ENCODE measurements around the gene PNPLA4. TPM values are rescaled to one million over a fixed set of nuclear protein-coding genes. Genes with fewer than 3 reads are reported as not detected.

PNPLA4 gene
- total and polyA plus RNA-seq, 2 of the 13 experiments (the other 11 are each of a cell fraction or from before 2014, with no cell fraction given): 13.0 to 17.7 TPM

DNA sequence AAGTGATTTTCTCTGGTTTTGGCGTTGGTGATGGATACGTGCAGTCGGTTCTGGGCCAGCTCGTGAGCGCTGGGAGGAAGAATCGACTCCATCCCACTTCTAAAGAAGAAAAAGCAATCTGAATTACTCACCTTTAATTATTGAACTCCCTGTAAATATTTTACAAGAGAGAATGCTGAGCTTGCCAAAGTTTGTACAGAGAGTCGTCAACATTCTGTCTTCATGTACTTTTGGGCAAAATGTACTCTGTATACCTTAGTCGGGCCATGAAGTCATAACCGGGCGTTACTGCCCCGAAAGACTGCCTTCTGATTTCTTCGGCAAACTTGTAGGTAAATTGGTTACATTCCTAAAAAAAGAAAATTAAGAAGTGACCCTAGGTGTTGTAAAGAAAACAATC, 5.5 kb downstream of the PNPLA4 start:
- Histone ChIP-seq H3K4me1 (ENCODE audit: insufficient read depth, low read length) (no peaks in the 10 kb centered on the region; the same call in 1 of the 2 replicates), H3K9ac (ENCODE audit: insufficient read depth, low read depth, low read length) (no peak overlapping the region), H3K27ac (ENCODE audit: extremely low read length, insufficient read depth, low read length) (no peak overlapping the region), H3K79me2 (ENCODE audit: insufficient read depth, low read length) (no peaks in the 10 kb centered on the region), H3K4me2 (ENCODE audit: low read depth, low read length) (no peak overlapping the region), H2AFZ (ENCODE audit: low read length) (no peak overlapping the region), H3K27me3 (ENCODE audit: control insufficient read depth in 1 of 2, insufficient read depth in 2 of 2, low read length in 2 of 2) (no peaks in the 10 kb centered on the region), H3K4me3 (replicated peaks in 1 of 3; ENCODE audit: insufficient read depth in 1 of 3, low read depth in 2 of 3, low read length in 3 of 3) (no peak overlapping the region), H4K20me1 (ENCODE audit: insufficient read depth, low read length) (no peaks in the 10 kb centered on the region), H3K36me3 (replicated peaks in 1 of 2; ENCODE audit: control insufficient read depth in 1 of 2, insufficient read depth in 2 of 2, low read length in 2 of 2) (no peaks in the 10 kb centered on the region), H3K9me3 (ENCODE audit: low read length) (no peaks in the 10 kb centered on the region)
- intact Hi-C loops (cut with micrococcal nuclease; ENCODE audit: unreplicated experiment): no loop called here
- no TSS peak for BruUV-seq (replicated peaks)
- DNase-seq (ENCODE audit: low spot score): no peak
- in situ Hi-C loops (cut with HindIII; ENCODE audit: extremely low pct_ligation_motif_present, low pct_unique_long_range_greater_than_20kb): no loop called here
- POLR2A ChIA-PET: no interaction called here
- TF ChIP-seq POLR2A (IDR thresholded peaks at IDR 0.05; ENCODE audit: insufficient read depth in 1 of 2, low read depth in 2 of 2, low read length in 2 of 2) (no peak), ZFP36L2 (CRISPR knock-in tag; IDR thresholded peaks at IDR 0.05) (no peak), LCORL (IDR thresholded peaks at IDR 0.05) (no peak), LCORL (CRISPR knock-in tag; IDR thresholded peaks at IDR 0.05) (no peak)
- ATAC-seq: no peak
- CTCF ChIA-PET (ENCODE audit: low intra/inter-chr PET ratio, low total read pairs): no interaction called here
- 98% methylated on average over 9 of the region's 12 CpGs for WGBS (ENCODE audit: low lambda C conversion rate)
- no peak for FAIRE-seq

DNA sequence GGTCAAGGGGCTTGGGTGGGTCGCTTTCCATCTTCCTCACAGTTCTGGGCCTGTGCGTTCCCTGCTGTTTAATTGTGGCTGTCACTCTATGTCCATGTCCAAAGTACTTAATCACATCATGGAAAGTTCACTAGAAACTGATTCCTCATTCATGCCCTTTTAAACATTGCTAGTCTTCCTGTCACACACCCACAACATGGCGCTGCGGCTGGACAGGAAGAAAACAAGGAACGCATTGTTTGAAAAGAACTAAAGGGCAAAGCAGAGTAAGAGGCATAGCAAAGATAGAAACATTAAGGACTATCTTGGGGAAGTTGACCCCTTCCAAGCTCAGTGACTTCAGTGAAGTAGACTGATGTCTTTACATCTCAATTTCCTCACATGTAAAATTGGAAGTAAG, 18.4 kb downstream of the PNPLA4 start:
- Histone ChIP-seq H3K4me1 (ENCODE audit: insufficient read depth, low read length) (no peaks in the 10 kb centered on the region), H3K79me2 (ENCODE audit: insufficient read depth, low read length) (no peaks in the 10 kb centered on the region), H3K27me3 (ENCODE audit: control insufficient read depth in 1 of 2, insufficient read depth in 2 of 2, low read length in 2 of 2) (no peaks in the 10 kb centered on the region), H3K4me2 (ENCODE audit: low read depth, low read length) (no peak overlapping the region), H2AFZ (ENCODE audit: low read length) (no peak overlapping the region), H3K9ac (ENCODE audit: insufficient read depth, low read depth, low read length) (no peak overlapping the region), H3K36me3 (replicated peaks in 1 of 2; ENCODE audit: control insufficient read depth in 1 of 2, insufficient read depth in 2 of 2, low read length in 2 of 2) (peaks cover 0 to 1% of the 10 kb centered on the region in 2 experiments; a peak in 1 of 5 replicates), H3K9me3 (ENCODE audit: low read length) (no peaks in the 10 kb centered on the region), H4K20me1 (ENCODE audit: insufficient read depth, low read length) (no peaks in the 10 kb centered on the region), H3K27ac (ENCODE audit: extremely low read length, insufficient read depth, low read length) (no peak overlapping the region), H3K4me3 (replicated peaks in 1 of 3; ENCODE audit: insufficient read depth in 1 of 3, low read depth in 2 of 3, low read length in 3 of 3) (no peak overlapping the region)
- ChIA-PET POLR2A (no interaction called here), CTCF (ENCODE audit: low intra/inter-chr PET ratio, low total read pairs) (no interaction called here)
- FAIRE-seq: no peak
- intact Hi-C loops (cut with micrococcal nuclease; ENCODE audit: unreplicated experiment) (no loop called here), in situ Hi-C loops (cut with HindIII; ENCODE audit: extremely low pct_ligation_motif_present, low pct_unique_long_range_greater_than_20kb) (no loop called here)
- TF ChIP-seq DNMT3B (CRISPR knock-in tag; conservative IDR thresholded peaks at IDR 0.05): no peak
- TF ChIP-seq CHD4 (IDR thresholded peaks at IDR 0.05; ENCODE audit: borderline replicate concordance, low read length): no peak
- TF ChIP-seq, protein P1, sequence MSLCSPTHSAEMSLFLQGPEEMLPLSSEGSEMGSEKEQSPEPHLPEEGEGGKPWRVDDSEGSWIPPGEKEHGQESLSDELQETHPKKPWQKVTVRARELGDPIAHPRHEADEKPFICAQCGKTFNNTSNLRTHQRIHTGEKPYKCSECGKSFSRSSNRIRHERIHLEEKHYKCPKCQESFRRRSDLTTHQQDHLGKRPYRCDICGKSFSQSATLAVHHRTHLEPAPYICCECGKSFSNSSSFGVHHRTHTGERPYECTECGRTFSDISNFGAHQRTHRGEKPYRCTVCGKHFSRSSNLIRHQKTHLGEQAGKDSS (CRISPR knock-in tag; IDR thresholded peaks at IDR 0.05; ENCODE audit: borderline replicate concordance, low read depth): no peak
- TF ChIP-seq ZNF251 (CRISPR knock-in tag; IDR thresholded peaks at IDR 0.05): no peak
- TF ChIP-seq, protein P2, sequence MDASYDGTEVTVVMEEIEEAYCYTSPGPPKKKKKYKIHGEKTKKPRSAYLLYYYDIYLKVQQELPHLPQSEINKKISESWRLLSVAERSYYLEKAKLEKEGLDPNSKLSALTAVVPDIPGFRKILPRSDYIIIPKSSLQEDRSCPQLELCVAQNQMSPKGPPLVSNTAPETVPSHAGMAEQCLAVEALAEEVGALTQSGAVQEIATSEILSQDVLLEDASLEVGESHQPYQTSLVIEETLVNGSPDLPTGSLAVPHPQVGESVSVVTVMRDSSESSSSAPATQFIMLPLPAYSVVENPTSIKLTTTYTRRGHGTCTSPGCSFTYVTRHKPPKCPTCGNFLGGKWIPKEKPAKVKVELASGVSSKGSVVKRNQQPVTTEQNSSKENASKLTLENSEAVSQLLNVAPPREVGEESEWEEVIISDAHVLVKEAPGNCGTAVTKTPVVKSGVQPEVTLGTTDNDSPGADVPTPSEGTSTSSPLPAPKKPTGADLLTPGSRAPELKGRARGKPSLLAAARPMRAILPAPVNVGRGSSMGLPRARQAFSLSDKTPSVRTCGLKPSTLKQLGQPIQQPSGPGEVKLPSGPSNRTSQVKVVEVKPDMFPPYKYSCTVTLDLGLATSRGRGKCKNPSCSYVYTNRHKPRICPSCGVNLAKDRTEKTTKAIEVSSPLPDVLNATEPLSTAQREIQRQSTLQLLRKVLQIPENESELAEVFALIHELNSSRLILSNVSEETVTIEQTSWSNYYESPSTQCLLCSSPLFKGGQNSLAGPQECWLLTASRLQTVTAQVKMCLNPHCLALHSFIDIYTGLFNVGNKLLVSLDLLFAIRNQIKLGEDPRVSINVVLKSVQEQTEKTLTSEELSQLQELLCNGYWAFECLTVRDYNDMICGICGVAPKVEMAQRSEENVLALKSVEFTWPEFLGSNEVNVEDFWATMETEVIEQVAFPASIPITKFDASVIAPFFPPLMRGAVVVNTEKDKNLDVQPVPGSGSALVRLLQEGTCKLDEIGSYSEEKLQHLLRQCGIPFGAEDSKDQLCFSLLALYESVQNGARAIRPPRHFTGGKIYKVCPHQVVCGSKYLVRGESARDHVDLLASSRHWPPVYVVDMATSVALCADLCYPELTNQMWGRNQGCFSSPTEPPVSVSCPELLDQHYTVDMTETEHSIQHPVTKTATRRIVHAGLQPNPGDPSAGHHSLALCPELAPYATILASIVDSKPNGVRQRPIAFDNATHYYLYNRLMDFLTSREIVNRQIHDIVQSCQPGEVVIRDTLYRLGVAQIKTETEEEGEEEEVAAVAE (CRISPR knock-in tag; IDR thresholded peaks at IDR 0.05; ENCODE audit: borderline replicate concordance): no peak
- no peak for TF ChIP-seq ZBTB8A (CRISPR knock-in tag; IDR thresholded peaks at IDR 0.05; ENCODE audit: borderline replicate concordance, low read depth)
- TF ChIP-seq REXO4 (CRISPR knock-in tag; IDR thresholded peaks at IDR 0.05; ENCODE audit: borderline replicate concordance): no peak
- TF ChIP-seq NFRKB (IDR thresholded peaks at IDR 0.05): no peak
- TF ChIP-seq TAF15 (IDR thresholded peaks at IDR 0.05; ENCODE audit: low read depth, low read length, poor library complexity, severe bottlenecking): no peak
- DNase-seq (ENCODE audit: low spot score): no peak
- WGBS (ENCODE audit: low lambda C conversion rate): 94% methylated on average over 5 of the region's 5 CpGs
- ATAC-seq: no peak
- BruUV-seq (replicated peaks): no TSS peak
